Liver (tissue), 2 donors: ENCODE measurements around the gene QPCT.

Source experiments
- FOXA1 ChIP-seq: IDR thresholded peaks from 2 replicates; pipeline ENCODE4 v1.6.1; 2016; ENCODE audit warnings: antibody characterized with exemption
- JUND ChIP-seq, 2 donors: IDR thresholded peaks; 2 replicates each; pipeline ENCODE4 v1.6.1; 2016; ENCODE audit warnings: antibody characterized with exemption in 2 of 2
- REST ChIP-seq: IDR thresholded peaks from 2 replicates; pipeline ENCODE4 v1.6.1; 2016; ENCODE audit warnings: antibody characterized with exemption, mild to moderate bottlenecking
- donor health status: healthy.

- TF ChIP-seq REST, result no peak
- no peak for TF ChIP-seq JUND (IDR thresholded peaks at IDR 0.05)
- TF ChIP-seq FOXA1, result no peak
These were observed 31.4 kb downstream of the QPCT start for GRCh38 chr2:37375741-37376288.
